Breast epithelium (tissue), 4 donors: ENCODE measurements around the gene OSBPL3. TPM values are rescaled to one million over a fixed set of nuclear protein-coding genes. Genes with fewer than 3 reads are reported as not detected.

Source experiments
- DNase-seq, 2 donors: peaks; one replicate each; pipeline ENCODE4 v3.0.0-alpha.2; 2019; ENCODE audit warnings: low spot score in 2 of 2
- H3K27ac ChIP-seq, 2 donors: fragments of 200-600 bp; sonication (generic) in 1 of 2; one replicate each; pipeline ENCODE4 v1.5.1; 2016 to 2019; ENCODE audit warnings: mild to moderate bottlenecking in 1 of 2
- H3K27me3 ChIP-seq, 2 donors: fragments of 200-600 bp; sonication (generic) in 1 of 2; one replicate each; pipeline versions ENCODE4 v1.5.1 to v1.6.0; 2017 to 2019; ENCODE audit warnings: control low read depth in 1 of 2, mild to moderate bottlenecking in 1 of 2
- H3K36me3 ChIP-seq: fragments of 200-600 bp; one replicate; pipeline ENCODE4 v1.5.1; 2019
- H3K4me1 ChIP-seq, 2 donors: fragments of 200-600 bp; sonication (generic); one replicate each; pipeline ENCODE4 v1.5.1; 2016 to 2019; ENCODE audit warnings: control low read depth in 1 of 2
- H3K4me3 ChIP-seq, 3 donors: fragments of 200-600 bp; sonication (generic); 1 replicate in 2 of 3; 2 replicates in 1 of 3; pipeline ENCODE4 v1.5.1; 2016 to 2019; ENCODE audit warnings: mild to moderate bottlenecking in 3 of 3, moderate library complexity in 2 of 3
- H3K9me3 ChIP-seq, 2 donors: fragments of 200-600 bp; sonication (generic) in 1 of 2; one replicate each; pipeline ENCODE4 v1.5.1; 2016 to 2019; ENCODE audit warnings: control low read depth in 1 of 2
- POLR2A ChIP-seq: fragments of 450-650 bp; IDR thresholded peaks from one replicate; pipeline ENCODE4 v1.6.1; 2016; ENCODE audit warnings: antibody characterized with exemption, mild to moderate bottlenecking, moderate library complexity
- POLR2AphosphoS5 ChIP-seq, 3 donors: sonication (generic); formaldehyde crosslinking; IDR thresholded peaks; one replicate each; pipeline ENCODE4 v1.6.1; 2017; ENCODE audit warnings: antibody characterized with exemption in 3 of 3
- intact Hi-C: fragments of 100-400 bp; cut with DNase I; formaldehyde crosslinking; loops from one replicate; pipeline ENCODE4 v1.15.1; 2023; ENCODE audit warnings: low total_unique reads
- total RNA-seq, 3 donors: library from RNA; depleted of rRNA; stranded (reverse); fragments of >200 nt; gene quantifications; one replicate each; pipeline ENCODE4 v1.1.0, GENCODE V29; 2016
- TF ChIP-seq, protein P1 (sequence below), 3 donors: fragments of 450-650 bp; IDR thresholded peaks; one replicate each; pipeline ENCODE4 v1.5.1; 2016 to 2017; ENCODE audit warnings: antibody characterized with exemption in 3 of 3, mild to moderate bottlenecking in 3 of 3, moderate library complexity in 3 of 3

The OSBPL3 gene
- total RNA-seq, 3 donors from 2014 or later: 6.4 to 20.5 (median 8.5) TPM

GRCh38 chr7:24777806-24778205, 202.2 kb downstream of the OSBPL3 start:
- Histone ChIP-seq H3K27ac (no peak overlapping the region), H3K9me3 (no peaks in the 10 kb centered on the region), H3K36me3 (no peaks in the 10 kb centered on the region), H3K4me1 (no peaks in the 10 kb centered on the region), H3K27me3 (no peaks in the 10 kb centered on the region), H3K4me3 (no peak overlapping the region)
- no peak for TF ChIP-seq POLR2A
- no peak for TF ChIP-seq POLR2AphosphoS5 (IDR thresholded peaks at IDR 0.05)
- TF ChIP-seq, protein P1, sequence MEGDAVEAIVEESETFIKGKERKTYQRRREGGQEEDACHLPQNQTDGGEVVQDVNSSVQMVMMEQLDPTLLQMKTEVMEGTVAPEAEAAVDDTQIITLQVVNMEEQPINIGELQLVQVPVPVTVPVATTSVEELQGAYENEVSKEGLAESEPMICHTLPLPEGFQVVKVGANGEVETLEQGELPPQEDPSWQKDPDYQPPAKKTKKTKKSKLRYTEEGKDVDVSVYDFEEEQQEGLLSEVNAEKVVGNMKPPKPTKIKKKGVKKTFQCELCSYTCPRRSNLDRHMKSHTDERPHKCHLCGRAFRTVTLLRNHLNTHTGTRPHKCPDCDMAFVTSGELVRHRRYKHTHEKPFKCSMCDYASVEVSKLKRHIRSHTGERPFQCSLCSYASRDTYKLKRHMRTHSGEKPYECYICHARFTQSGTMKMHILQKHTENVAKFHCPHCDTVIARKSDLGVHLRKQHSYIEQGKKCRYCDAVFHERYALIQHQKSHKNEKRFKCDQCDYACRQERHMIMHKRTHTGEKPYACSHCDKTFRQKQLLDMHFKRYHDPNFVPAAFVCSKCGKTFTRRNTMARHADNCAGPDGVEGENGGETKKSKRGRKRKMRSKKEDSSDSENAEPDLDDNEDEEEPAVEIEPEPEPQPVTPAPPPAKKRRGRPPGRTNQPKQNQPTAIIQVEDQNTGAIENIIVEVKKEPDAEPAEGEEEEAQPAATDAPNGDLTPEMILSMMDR (IDR thresholded peaks at IDR 0.05): no peak
- intact Hi-C loops: no loop called here
- no peak for DNase-seq

DNA sequence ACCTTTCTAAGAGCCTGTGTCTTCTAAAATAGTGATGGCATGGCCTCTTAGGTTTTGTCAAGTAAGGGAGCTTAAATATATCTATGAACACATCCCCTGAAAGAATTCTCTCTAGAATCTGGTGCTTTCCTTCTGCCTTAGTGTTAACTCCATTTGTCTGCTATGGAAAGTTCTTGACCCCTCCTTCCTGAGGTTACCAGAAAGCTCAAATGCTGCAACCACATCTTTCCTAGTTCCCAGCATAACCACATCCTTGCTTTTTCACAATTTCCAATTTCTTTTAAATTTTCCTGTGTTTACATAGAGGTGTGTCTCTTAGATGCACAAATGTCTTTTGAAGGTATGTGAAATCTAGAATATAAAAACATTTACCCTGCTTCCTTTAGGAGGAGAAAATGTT, 206.3 kb downstream of the OSBPL3 start:
- intact Hi-C loops: no loop called here
- Histone ChIP-seq H3K4me1 (no peaks in the 10 kb centered on the region), H3K36me3 (no peaks in the 10 kb centered on the region), H3K4me3 (no peak overlapping the region), H3K27me3 (no peaks in the 10 kb centered on the region), H3K9me3 (peaks cover 0 to 9% of the 10 kb centered on the region in 2 donors), H3K27ac (no peak overlapping the region)
- no peak for TF ChIP-seq POLR2A
- no peak for TF ChIP-seq POLR2AphosphoS5 (IDR thresholded peaks at IDR 0.05)
- TF ChIP-seq, protein P1 (IDR thresholded peaks at IDR 0.05): no peak
- DNase-seq: no peak

GRCh38 chr7:24769851-24770250, 210.1 kb downstream of the OSBPL3 start:
- DNase-seq: no peak

DNA sequence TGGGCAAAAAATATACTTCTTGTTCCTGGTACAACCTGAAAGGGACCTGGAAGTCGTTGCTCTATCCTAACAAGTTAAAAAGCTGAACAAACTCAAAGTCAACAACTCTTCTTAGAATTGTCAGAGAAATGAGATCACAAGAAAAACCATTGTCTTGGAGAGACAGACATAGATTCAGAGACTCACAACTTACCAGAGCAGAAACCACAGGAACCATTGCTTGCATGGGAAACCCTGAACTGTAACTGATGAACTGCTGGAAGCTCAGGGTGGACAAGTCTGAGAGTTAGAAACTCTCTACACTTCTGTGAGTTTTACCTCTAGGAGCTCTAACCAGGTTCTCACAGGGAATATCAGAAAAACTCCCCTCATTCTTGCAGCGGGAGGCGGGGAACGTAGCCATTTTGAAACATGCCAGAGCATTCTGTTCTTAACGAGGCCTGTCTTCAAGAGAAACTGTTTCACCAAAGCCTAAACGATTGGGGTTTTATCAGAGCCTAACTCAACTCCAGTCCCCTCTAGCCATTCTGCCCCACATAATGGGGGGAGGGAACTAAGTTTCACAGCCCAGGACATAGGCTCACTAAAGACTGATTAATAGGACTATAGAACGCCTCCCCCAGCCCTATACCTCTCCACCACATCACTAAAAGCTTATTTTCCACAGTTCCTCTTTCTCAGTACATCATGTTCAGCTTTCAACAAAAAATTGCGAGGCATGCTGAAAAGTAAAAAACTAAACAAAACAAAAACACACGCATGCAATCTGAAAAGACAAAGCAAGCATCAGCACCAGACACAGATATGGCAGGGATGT, 210.8 kb downstream of the OSBPL3 start:
- TF ChIP-seq, protein P1 (IDR thresholded peaks at IDR 0.05): no peak
- no peak for TF ChIP-seq POLR2AphosphoS5 (IDR thresholded peaks at IDR 0.05)
- no peak for TF ChIP-seq POLR2A
- Histone ChIP-seq H3K9me3 (peaks cover 0 to 9% of the 10 kb centered on the region in 2 donors), H3K4me1 (no peaks in the 10 kb centered on the region), H3K27ac (no peak overlapping the region), H3K4me3 (no peak overlapping the region), H3K36me3 (no peaks in the 10 kb centered on the region), H3K27me3 (no peaks in the 10 kb centered on the region)
- intact Hi-C loops: no loop called here
- no peak for DNase-seq

More at GRCh38 chr7:24769851-24770250, 210.1 kb downstream of the OSBPL3 start:
- no peak for TF ChIP-seq POLR2A
- TF ChIP-seq POLR2AphosphoS5 (IDR thresholded peaks at IDR 0.05): no peak
- TF ChIP-seq, protein P1 (IDR thresholded peaks at IDR 0.05): no peak
- Histone ChIP-seq H3K4me1 (no peaks in the 10 kb centered on the region), H3K27ac (no peak overlapping the region), H3K36me3 (no peaks in the 10 kb centered on the region), H3K4me3 (no peak overlapping the region), H3K9me3 (peaks cover 0 to 9% of the 10 kb centered on the region in 2 donors), H3K27me3 (no peaks in the 10 kb centered on the region)
- intact Hi-C loops: no loop called here

DNA sequence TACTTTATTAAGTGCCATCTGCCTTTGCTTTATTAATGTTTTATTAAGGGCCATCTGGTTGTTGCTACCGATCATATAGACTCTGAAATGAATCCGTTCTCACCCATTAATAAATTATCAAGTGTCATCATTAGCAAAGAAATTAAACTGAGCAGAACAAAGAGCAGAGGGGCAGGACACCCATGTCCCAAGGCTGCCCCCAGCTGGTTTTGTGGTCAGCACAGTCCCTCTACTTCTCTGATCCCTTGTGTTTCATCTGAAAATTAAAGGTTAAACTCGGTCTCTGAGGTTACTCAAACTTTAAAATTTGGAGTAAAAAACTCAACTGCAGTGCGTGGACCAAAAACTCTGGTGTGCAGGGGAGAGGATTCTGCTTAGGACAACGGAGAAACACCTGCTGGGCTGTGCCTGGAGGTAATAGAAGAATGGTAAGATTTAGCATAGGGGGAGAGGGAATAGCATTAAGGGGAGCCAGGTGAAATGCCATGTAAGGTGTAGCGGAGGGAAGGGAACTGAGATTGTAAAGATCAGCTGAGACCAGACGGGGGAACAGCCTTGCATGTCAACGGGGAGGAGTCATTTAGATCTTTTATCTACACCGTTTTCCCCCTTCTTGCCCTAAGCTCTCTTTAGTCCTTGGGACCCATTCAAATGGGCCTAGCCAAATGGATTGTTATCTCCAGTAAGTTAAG, 212.0 kb downstream of the OSBPL3 start:
- intact Hi-C loops: no loop called here
- no peaks in the 10 kb centered on the region for H3K27me3 ChIP-seq
- H3K27ac ChIP-seq: no peak overlapping the region
- H3K36me3 ChIP-seq: no peaks in the 10 kb centered on the region
- DNase-seq: no peak
- peaks cover 0 to 9% of the 10 kb centered on the region in 2 donors for H3K9me3 ChIP-seq
- H3K4me3 ChIP-seq: no peak overlapping the region
- no peaks in the 10 kb centered on the region for H3K4me1 ChIP-seq
- TF ChIP-seq POLR2A (no peak), POLR2AphosphoS5 (IDR thresholded peaks at IDR 0.05) (no peak)
- TF ChIP-seq, protein P1 (IDR thresholded peaks at IDR 0.05): no peak
